ENCODE results near the gene KHDC1L. TPM values are rescaled to one million over a fixed set of nuclear protein-coding genes. Genes with fewer than 3 reads are reported as not detected.

The KHDC1L gene
- total RNA-seq, 1 experiment from 2014 or later = not detected

GRCh38 chr6:73216859-73217258 is 8.4 kb downstream of the KHDC1L start:
- DNase-seq = no peak
- no peak for TF ChIP-seq CTCF (IDR thresholded peaks at IDR 0.05; ENCODE audit: unreplicated experiment)
- no peak overlapping the region for H3K27ac Mint-ChIP-seq (ENCODE audit: unreplicated experiment)
- H3K4me1 Mint-ChIP-seq (ENCODE audit: low read depth, unreplicated experiment) = no peaks in the 10 kb centered on the region
- H3K27me3 Mint-ChIP-seq (ENCODE audit: unreplicated experiment) = no peaks in the 10 kb centered on the region
- no peaks in the 10 kb centered on the region for H3K9me3 Mint-ChIP-seq (ENCODE audit: low read depth, unreplicated experiment)
- no peak overlapping the region for H3K4me3 Mint-ChIP-seq (ENCODE audit: low read depth, unreplicated experiment)
- H3K36me3 Mint-ChIP-seq (ENCODE audit: insufficient read depth, unreplicated experiment) = no peaks in the 10 kb centered on the region
- no TSS peak for BruUV-seq (replicated peaks)
- CTCF ChIA-PET = no interaction called here
- intact Hi-C loops (cut with micrococcal nuclease; ENCODE audit: unreplicated experiment) = no loop called here

- intact Hi-C loops (cut with micrococcal nuclease; ENCODE audit: unreplicated experiment) = no loop called here
- Mint-ChIP-seq H3K27ac (ENCODE audit: unreplicated experiment) (no peak overlapping the region), H3K27me3 (ENCODE audit: unreplicated experiment) (no peaks in the 10 kb centered on the region), H3K9me3 (ENCODE audit: low read depth, unreplicated experiment) (peaks cover 3% of the 10 kb centered on the region), H3K4me1 (ENCODE audit: low read depth, unreplicated experiment) (no peaks in the 10 kb centered on the region), H3K36me3 (ENCODE audit: insufficient read depth, unreplicated experiment) (no peaks in the 10 kb centered on the region), H3K4me3 (ENCODE audit: low read depth, unreplicated experiment) (no peak overlapping the region)
- no TSS peak for BruUV-seq (replicated peaks)
- no peak for TF ChIP-seq CTCF (IDR thresholded peaks at IDR 0.05; ENCODE audit: unreplicated experiment)
- DNase-seq = no peak
- CTCF ChIA-PET = no interaction called here
Observed at GRCh38 chr6:73209117-73209516, 16.2 kb downstream of the KHDC1L start.

- Mint-ChIP-seq H3K4me1 (ENCODE audit: low read depth, unreplicated experiment) (no peaks in the 10 kb centered on the region), H3K4me3 (ENCODE audit: low read depth, unreplicated experiment) (no peak overlapping the region), H3K27ac (ENCODE audit: unreplicated experiment) (no peak overlapping the region), H3K36me3 (ENCODE audit: insufficient read depth, unreplicated experiment) (no peaks in the 10 kb centered on the region), H3K9me3 (ENCODE audit: low read depth, unreplicated experiment) (peaks cover 3% of the 10 kb centered on the region), H3K27me3 (ENCODE audit: unreplicated experiment) (no peaks in the 10 kb centered on the region)
- no peak for DNase-seq
- BruUV-seq (replicated peaks) = no TSS peak
- intact Hi-C loops (cut with micrococcal nuclease; ENCODE audit: unreplicated experiment) = no loop called here
- TF ChIP-seq CTCF (IDR thresholded peaks at IDR 0.05; ENCODE audit: unreplicated experiment) = no peak
- CTCF ChIA-PET = no interaction called here
Observed at GRCh38 chr6:73207221-73207837, 18.0 kb downstream of the KHDC1L start.

GRCh38 chr6:73204252-73204651 is 21.0 kb downstream of the KHDC1L start:
- CTCF ChIA-PET = no interaction called here
- no TSS peak for BruUV-seq (replicated peaks)
- peaks cover 3% of the 10 kb centered on the region for H3K9me3 Mint-ChIP-seq (ENCODE audit: low read depth, unreplicated experiment)
- no peak overlapping the region for H3K27ac Mint-ChIP-seq (ENCODE audit: unreplicated experiment)
- H3K4me3 Mint-ChIP-seq (ENCODE audit: low read depth, unreplicated experiment) = no peak overlapping the region
- H3K36me3 Mint-ChIP-seq (ENCODE audit: insufficient read depth, unreplicated experiment) = no peaks in the 10 kb centered on the region
- TF ChIP-seq CTCF (IDR thresholded peaks at IDR 0.05; ENCODE audit: unreplicated experiment) = no peak
- H3K4me1 Mint-ChIP-seq (ENCODE audit: low read depth, unreplicated experiment) = no peaks in the 10 kb centered on the region
- intact Hi-C loops (cut with micrococcal nuclease; ENCODE audit: unreplicated experiment) = no loop called here
- DNase-seq = no peak
- H3K27me3 Mint-ChIP-seq (ENCODE audit: unreplicated experiment) = no peaks in the 10 kb centered on the region
